NCI-H146 (cell line): ENCODE measurements around the gene ZCCHC14.
"Not testable (repeated sequence)": the region's sequence is repeated elsewhere in the genome, so short reads cannot be mapped to it uniquely, and the experiment has no call there.

Source experiments
- DNase-seq: peaks from one replicate; lab custom pipeline; 2025; lab: John Stamatoyannopoulos, UW

Gene ZCCHC14

GRCh38 chr16:87524407-87524806, 31.6 kb upstream of the ZCCHC14 start:
- no peak for DNase-seq

GRCh38 chr16:87523605-87524004, 30.8 kb upstream of the ZCCHC14 start:
- not testable (repeated sequence) for DNase-seq

- not testable (repeated sequence) for DNase-seq
Measured at GRCh38 chr16:87521764-87522163, 28.9 kb upstream of the ZCCHC14 start.

- DNase-seq = not testable (repeated sequence)
Measured at GRCh38 chr16:87519170-87519569, 26.3 kb upstream of the ZCCHC14 start.

DNA sequence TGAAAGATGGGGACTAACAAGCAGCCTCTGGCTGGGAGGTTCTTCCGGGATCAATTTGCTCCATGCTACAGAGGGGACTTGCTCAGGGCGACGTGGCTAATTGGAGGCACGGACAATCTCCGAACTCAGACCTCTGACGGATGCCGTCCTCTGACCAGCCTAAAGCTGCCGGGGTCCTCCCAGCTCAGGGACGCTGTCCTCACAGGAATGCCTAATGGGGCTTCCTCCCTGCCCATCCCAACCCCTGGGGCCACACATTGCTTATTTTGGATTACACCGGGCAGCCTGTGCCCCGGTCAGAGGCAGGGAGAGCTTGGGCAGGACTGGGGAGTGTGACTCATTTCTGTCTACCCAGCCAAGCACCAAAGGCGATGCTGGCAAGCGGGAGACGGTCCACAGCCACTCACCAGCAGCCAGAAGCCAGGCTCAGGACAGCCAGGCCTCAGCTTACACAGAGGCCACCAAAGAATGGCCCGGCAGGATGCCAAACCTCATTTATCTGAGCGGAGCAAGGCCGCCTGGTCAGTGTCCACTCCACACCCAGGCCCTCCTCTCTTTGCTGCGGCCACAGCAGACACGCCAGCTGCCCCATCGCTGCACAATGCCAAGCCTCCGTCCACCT, 25.7 kb upstream of the ZCCHC14 start:
- not testable (repeated sequence) for DNase-seq

DNA sequence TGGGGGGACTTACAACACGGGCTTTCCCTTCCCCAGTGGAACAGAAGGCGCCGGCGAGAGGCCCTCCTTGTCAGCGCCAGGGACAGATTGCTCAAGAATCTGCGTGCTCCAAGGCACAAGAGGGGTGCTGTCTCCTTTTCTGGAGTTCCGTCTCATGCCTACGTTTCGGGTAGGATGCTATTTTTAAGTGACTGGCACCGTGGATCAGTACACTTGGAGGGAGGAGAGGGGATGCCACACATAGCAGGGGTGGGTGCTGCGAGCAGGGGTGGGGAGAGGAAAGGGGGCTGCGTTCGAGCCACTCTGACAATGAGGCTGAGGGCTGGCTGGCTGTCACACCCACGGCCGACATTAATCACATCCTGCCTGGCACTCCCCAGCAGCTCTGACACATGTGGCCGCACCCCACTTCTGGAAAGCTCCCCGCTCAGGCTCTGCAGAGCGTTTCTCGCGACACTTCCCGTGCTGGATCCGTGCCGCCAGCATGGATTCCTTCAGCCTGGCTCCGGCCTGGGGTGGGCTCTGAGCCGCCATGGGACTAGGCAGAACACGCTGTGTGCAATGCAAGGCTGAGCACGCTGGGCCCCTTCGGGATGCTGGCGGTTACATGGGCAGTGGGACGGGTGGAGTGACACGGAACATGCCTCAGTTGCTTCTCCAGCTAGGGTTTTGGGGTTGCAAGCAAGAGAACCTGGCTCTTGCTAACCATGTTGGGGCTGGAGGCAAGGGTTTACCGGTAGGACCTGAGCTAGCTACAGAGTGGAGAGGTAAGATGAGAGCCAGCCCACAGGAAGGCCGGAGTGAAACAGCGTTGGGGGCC, 25.0 kb upstream of the ZCCHC14 start:
- DNase-seq = not testable (repeated sequence)

DNA sequence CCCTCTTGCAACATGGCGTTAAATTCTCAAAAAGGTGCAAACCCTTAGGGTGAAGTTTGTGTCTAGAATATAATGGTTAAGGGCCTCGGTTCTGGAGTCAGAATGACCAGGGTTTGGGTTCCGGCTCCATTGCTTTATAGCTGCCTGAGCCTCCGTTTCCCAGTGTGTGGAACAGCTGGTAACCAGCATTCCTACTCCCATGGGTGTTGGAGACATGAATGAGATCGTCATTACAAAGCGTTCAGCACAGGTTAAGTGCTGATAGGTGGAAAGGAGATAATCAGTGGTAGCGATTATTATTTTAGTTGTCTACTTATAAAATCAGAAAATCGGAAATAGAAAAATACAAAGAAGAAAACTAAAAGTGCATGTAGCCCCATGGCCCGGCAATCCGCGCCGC, 23.5 kb upstream of the ZCCHC14 start:
- DNase-seq = no peak

DNA sequence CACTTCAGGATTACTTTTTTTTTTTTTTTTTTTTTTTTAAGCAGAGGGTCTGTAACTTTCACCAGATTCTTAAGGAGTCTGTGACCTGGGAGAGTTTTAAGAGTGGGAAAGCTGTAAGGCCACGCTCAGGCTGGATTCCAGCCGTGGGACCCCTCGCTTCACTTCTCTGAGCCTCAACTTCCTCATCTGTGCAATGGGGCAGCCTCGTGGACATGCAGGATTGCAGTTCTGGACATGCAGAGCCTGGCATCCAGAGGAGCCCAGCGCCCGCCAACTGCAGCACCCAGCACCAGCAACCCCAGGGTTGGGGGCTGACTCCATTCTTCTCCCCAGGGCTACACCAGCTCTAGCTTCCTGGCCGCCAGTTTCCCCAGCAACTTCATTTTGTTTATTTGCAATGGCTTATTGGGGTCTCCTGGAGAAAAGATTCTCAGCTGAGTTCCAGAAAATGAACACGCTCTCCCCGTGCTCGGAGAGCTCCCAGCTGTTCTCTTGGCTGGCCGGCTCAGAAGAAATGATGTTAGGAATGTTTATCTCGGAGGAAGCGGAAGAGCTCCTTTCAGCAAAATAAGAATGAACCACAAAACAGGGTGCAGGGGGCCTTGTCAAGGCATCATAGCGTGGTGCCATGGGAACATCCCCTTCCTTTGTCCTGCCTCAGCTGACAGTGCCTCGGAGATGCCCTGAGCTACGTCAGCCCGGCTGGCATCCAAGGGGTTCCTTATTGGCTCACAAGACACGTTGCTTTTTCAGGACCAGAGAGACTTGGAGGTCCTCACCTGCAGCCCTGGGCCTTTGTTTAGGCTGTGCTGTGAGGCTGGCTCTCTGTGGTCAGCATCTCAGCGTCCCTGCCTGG, 22.9 kb upstream of the ZCCHC14 start:
- DNase-seq = no peak

DNA sequence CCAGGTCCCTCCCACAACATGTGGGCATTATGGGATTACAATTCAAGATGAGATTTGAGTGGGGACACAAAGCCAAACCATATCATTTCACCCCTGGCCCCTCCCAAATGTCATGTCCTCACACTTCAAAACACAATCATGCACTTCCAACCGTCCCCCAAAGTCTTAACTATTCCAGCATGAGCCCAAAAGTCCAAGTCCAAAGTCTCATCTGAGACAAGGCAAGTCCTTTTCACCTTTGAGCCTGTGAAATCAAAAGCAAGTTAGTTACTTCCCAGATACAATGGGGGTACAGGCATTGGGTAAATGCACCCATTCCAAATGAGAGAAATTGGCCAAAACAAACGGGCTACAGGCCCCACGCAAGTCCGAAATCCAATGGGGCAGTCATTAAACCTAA, 17.0 kb upstream of the ZCCHC14 start:
- not testable (repeated sequence) for DNase-seq

DNA sequence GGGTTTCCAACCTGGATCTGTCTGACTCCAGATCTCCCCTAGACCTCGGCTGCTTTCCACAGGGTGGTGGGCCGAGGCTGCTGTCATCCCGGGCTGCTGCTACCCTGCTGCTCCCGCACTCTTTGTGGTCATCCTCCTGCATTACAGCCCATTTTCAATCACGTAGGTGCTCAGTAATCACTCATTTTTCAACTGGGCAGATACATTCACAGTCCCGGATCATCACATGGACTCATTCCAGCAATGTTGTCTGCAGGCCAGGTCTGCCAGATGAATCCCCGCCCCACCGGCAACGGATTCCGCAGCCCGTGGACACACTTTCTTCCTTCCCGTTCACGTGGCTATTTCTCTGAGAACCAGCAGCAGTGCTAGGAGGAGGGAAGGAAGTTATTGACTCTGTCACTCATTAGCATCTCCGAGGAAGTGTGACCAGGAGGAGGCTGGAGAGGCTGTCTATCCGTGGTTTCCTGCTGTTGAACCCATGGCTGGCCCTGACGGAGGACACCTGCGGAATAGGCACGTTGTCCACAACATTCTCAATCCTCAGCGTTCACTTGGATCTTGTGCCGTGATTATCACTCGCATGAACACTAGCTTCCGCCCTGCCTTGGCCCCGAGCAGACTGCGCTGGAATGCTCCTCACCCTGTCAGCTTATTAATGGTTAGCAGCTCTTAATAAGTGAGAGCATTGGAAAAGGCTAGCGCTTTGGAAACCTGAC, 14.7 kb upstream of the ZCCHC14 start:
- no peak for DNase-seq

GRCh38 chr16:87506423-87507350, 13.9 kb upstream of the ZCCHC14 start:
- DNase-seq = no peak

DNA sequence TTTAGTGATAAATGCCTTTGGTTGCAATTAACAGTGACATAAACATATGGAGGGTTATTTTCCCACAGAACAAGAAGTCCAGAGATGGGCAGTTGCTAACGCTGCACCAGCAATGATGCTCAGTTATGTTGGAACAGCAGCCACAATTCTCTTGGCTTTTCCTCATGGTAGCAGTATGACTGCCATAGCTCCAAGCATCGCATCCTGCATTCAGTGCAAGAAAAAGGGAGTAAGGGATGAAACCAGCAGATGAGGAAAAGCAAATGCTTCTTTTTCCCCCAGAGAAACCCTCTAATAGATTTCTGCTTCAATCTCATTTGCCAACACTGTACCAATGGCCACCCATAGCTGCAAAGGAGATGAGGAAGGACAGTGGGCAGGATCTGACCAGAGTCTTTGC, 13.0 kb upstream of the ZCCHC14 start:
- DNase-seq = no peak

DNA sequence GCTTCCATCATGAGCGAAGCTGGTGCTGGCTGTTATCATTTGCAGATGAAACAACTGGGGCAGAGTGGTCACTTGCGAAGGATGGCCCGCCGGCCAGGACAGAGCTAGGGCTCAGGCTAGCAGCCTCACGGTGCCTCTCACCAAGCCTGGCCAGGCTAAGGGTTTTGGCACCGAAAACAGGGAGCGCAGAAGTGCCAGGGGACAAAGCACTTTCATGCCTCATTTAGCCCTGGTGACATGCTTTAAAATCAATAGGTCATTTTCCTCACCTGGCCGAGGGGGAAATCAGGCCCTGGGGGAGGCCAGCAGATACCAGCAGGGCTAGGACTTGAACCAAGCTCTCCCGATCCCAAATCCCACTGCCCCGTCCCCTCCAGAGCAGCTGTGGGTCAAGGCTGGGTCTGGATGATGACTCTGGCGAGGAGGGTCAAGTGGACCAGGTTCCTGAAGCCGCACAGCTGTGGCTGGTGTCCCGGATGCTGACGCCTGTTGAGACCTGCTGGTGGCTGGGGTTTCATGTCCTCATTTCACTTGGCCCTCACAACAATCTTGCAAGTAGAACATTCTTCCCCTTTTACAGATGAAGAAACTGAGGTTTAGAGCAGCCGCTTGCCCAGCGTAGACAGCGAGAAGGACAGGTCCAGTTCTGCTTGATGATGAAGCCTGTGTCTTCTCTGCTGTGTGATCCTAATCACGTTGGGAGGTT, 10.6 kb upstream of the ZCCHC14 start:
- DNase-seq = not testable (repeated sequence)

DNA sequence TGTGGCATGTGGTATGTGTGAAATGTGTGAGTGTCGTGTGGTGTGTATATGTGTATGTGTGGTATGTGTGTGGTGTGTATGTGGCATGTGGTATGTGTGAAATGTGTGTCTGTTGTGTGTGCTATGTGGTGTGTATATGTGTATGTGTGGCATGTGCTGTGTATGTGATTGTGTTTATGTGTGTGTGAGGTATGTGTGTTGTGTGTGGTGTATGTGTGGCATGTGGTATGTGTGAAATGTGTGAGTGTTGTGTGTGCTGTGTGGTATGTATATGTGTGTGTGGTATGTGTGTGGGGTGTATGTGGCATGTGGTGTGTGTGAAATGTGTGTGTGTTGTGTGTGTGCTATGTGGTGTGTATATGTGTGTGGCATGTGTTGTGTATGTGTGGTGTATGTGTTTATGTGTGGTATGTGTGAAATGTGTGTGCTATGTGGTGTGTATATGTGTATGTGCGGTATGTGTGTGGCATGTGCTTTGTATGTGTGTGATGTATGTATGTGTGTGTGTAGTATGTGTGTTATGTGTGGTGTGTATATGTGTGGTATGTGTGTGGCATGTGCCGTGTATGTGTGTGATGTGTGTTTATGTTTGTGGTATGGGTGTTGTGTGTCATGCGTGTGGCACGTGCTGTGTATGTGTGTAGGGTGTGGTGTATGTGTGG, 9.6 kb upstream of the ZCCHC14 start:
- no peak for DNase-seq

GRCh38 chr16:87501117-87501516, 8.3 kb upstream of the ZCCHC14 start:
- DNase-seq = no peak

DNA sequence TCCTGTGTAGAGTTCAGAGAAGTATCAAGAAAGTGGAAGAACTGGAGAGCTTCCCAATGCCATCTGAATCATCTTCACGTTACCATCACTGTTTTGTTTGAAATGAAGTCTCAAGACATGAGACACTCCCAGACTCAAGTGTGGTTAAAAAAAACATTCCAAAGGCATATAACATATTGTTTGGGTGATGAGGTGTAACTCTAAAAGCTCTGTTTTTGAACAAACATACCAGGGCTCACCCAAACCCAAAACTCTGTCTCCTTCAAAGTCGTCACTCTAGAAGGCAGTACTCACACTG, 6.3 kb upstream of the ZCCHC14 start:
- DNase-seq = no peak

DNA sequence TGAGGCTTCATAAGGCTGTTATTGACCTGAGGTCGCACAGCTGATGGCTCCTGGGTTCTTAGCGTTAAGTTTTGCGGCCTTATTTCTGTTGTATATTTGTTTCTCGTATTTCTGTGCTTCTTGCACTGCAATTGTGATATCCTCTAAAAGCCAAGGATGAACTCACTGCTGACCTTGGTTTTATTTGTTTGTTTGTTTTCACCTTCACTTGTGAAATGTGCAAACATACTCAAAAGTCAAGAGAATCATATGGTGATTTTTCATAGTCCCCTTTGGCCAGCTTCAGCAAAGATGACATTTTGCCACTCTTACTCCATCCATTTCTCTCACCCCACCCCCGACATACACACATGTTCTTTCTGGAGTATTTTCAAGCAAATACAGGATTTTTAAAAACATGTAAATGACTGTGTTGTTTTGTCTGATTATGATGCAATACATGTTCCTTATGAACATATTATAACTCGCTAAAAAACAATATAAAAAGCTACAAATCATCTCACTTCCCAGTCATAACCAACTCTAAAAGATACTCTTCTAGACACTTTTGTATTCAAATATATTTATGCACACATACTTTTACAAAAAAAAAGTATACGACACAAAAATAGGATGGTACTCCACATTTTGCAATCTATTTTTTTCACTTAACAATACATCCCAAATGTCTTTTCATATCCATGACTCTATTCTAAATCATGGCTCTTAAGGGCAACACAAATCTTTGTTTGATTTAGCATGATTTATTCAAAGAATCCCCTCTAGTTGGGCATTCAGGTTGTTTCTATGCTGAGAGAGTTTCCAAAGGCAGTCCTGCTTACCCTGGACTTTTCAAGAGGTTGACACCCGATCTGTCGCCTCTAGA, 5.7 kb upstream of the ZCCHC14 start:
- DNase-seq = no peak

DNA sequence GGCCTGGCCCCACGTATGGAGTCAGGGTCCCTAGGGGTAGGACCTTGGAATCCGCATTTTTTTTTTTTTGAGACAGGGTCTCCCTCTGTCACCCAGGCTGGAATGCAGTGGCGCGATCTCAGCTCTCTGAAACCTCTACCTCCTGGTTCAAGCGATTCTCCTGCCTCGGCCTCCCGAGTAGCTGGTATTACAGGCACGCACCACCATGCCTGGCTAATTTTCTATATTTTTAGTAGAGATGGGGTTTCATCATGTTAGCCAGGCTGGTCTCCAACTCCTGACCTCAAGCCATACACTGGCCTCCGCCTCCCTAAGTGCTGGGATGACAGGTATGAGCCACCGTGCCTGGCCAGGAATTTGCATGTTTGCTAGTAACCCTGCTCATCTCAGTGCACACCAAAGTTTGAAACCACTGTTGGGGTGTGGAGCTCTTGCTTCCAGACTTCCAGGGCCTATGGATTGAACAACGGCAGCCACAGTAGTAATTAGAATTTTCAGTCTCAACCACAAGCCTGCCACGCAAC, 5.0 kb upstream of the ZCCHC14 start:
- not testable (repeated sequence) for DNase-seq
